Measurements from ENCODE around the gene CFAP161.

CFAP161 gene

DNA sequence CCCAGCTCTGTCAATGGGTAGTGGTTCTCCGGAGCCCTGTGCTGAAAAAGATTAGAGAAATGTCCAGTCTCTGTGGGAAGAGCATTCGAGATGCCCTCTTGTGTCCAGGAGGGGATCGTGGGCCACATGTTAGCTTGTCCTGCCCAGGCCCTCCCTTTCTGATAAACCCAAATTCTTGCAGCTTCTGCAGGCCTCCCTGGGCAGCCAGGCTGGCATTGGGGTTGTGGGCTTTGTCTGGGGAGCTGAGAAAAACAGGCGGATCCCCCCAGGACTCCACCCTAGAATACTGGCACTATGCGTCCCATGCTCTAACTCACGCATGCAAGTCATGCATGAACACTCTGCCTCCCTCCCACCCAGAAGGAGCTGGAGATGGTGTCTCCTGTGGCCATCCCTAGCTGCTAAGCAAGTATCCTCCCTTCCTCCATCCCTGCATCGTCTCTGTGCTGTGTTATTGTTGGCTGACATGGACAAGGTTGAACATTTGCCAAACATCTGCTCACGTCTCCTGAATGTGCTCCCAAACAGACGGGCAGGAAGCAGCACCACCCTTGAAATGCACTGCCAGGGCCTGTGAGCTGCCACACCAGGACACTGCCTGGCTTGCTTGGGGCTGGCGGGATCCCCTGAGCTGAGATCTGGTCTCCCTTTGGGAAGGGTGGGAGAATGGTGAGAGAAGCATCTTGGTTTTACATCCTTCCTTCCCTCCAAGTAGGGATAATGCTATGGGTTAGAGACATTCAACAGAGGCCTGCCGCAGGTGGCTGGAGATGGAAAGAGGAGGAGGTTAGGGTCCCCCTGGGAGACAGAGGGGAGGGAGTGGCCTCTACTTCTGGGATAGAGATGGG, 26.5 kb downstream of the CFAP161 start:
- no peak for DNase-seq

DNA sequence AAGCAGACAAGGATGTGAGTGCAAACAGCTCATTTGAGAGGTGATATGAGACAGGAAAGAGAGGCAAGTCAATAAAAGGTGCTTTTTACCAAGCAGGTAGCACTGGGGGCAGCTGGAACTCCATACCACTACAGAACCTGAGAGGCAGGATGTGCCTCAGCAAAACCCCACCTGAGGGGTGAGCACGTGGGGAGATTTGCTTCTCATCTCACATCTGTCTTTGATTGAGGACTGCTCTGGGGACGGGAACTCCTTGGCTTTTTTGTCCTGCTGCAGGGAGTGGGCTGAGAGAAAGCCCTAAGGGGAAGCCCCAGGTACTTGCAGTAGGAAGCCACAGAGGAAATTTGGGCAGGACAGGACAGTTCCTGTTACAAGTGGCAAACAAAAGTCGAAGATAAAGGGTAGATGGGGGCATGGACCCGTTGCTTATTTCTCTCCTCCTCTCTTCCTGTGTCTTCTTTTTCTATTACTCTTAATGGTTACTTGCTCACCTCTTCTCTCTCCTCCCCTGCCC, 27.1 kb downstream of the CFAP161 start:
- no peak for DNase-seq

DNA sequence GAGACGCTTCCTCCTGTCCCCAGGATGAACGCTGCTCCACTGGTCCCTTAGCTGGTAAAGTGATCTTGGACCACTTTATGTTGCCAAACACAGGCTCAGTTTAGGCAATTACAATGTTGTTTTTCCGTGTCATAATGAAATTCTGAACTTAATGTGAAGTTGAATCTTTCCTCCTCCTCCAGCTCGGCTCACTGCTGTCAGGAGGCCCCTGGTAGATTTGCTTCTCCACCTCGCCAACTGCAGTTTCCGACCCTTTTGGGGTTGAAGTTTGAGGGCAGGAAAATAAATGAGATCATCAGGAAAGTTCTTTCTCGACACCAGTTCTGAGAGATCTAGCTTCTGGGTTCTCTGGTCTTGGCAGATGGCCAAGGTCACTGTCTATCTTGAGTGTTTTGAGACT, 27.8 kb downstream of the CFAP161 start:
- DNase-seq: no peak

DNA sequence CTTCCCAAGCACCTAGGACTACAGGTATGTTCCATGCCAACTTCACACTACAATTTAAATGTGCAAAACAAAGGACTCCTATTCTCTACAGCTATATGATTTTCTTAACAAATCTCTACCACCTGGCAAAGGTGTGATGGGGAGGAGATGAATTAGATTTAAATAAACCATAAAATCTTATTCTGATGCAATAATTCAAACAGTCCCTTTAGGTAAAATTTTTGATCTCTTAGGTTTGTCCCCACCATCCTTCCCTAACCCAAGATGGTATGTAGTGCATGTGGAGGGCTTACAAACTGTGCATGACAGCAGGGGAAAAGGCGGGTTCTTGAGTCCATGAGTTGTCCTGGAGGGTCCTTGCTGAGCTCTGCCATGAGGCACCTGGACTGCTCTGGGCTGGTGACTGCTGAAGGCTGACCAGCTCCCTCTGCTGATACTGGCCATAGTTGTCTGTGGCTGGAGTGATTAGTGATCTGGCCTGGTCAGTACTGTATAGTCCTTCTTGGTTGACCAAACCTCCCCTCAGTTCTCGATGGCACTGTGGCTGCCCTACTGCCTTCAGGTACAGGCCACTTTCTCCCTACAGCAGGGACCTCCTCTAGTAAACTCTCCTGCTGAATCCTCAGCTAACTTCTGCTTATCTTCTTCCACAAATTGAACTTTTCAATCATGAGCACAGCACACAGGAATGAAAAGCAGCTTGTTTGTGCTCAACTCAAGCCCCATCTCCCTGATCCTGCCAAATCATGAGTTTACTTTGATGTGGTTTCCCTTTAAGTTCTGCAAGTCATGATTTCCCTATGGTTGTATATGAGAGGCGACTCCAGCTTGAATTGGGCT, 30.1 kb downstream of the CFAP161 start:
- DNase-seq: no peak

DNA sequence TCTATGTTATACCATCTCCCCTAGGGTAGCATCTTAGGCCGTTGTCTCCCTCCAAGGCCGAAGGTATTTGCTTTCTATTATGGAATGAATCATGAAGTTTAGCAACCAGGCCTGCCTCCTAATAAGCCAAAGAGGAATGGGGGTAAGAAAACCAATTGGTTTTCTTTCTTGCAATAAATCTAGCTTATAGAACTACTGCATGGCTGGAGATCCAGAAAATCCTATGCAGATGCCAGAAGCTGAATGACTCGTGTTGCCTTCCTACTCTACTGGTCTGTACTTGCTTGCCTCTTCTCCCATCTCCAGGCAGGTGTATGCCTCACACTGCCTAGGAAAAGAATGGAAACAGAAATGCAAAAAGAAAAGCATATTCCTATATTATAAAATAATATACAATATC, 31.5 kb downstream of the CFAP161 start:
- no peak for DNase-seq

DNA sequence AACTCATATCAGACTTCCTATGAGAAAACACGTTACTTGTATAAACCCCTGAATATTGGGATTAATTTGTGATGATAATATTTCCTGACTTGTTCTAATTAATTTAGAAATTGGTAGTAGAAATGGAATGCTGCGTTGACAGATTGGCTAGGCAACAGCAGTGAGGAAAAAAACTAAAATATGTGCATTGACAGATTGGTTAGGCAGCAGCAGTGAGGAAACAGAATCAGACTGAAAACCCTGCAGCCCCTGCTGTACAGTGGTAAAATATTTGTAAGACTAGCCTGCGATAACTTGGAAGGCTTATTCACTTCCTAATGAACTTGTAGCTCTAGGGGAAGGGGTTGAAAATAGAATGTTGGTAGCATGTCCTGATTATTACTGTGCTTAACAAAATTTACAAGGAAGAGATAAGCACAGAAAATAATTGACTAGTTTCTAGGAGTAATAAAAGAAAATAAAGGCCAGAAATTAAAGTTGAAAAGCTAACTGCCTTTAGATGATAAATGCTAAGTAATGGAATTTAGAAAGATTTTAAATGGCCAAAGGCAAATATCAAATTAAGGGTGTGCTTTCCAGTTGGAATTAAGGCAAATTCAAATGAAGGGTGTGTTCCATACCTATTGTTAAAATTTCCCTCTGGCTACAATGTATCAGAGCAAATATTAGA, 32.7 kb downstream of the CFAP161 start:
- no peak for DNase-seq

DNA sequence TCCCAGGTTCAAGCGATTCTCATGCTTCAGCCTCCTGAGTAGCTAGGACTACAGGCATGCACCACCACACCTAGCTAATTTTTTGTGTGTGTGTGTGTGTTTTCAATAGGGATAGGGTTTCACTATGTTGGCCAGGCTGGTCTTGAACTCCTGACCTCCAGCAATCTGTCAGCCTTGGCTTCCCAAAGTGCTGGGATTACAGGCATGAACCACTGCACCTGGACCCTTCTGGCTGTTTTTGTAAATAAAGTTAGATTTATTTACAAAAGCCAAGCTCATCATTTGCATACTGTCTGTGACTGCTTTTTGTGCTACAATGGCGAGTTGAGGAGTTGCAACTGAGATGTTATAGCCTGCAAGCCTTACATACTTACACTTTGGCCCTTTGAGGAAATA, 34.1 kb downstream of the CFAP161 start:
- DNase-seq: no peak

DNA sequence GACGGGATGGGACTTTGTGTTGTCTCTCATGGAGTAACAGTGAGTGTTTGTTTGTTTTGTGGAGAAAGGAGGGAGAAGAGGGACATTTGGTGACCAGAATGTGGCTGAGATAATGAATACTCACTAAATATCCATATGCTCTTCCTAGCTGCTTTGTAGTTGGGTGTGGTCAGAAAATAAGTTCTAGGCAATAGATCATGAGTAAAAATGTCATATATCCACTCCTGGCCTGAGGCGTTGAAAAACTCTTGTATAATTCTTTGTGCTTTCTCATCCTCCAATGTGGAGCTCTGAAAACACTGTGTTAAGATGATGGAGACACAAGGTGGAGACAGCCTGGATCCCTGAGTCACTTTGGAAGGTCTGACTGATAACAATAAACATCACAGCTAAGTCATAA, 34.6 kb downstream of the CFAP161 start:
- DNase-seq: no peak

DNA sequence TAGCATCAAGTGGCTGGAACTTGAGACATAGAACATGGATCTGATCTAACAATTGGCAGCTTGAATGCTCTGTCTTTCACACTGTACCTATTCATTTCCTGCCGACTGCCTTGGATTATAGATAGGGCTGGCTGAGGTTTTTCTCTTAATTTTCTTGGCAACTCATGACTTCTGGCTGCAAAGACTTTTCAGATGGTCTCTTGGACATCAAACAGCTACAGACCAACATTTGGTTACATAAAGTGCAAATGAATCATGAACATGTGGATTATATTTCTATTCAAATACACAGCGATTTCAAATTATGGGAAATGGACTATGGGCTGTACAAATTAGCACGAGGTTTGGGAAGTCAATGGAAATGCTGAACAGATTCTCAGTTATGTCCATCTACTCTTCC, 36.4 kb downstream of the CFAP161 start:
- DNase-seq: no peak

DNA sequence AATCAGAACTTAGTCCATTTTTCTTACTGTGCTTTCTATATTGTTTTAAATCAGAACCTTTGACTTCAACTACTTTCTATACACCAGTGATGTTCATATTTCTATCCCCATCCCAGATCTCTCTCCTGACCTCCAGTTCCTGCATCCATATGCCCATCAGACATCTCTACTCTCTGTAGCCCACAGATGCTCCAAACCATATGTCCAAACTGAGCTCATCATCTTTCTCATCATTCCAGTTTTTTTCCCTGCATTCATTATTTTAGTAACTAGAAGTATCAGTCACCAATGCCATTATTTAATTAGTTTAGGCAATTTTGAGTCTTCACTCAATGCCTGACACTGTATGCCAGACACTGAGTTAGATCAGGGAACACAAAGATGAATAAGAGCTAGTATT, 37.2 kb downstream of the CFAP161 start:
- no peak for DNase-seq

DNA sequence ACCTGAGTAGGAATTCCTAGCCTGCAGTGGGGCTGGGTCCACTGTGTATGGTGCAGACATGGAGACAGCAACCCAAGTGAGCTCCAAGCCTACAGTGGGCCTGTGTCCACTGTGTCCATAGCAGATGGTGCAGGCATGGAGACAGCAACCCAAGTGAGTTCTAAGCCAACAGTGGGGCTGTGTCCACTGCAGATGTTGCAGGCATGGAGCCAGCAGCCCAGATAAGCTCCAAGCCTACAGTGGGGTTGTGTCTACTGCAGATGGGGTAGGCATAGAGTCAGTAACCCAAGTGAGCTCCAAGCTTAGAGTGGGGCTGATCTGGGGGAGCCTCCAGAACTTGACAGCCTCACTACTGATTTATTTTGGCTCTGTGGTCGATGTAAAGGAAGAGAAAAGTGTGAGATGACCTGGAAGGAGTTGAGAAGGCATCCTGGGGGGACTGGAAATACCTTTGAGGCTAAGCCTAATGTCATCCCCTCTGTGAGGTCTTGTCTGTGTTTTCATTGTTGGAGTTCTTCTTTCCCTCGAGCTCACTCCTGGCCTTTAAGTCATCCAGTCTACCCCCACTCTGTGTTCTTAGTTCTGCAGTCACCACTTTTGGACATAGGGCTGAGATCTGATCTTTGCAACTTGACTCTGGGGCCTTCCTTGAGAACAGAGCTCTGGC, 40.2 kb downstream of the CFAP161 start:
- DNase-seq: no peak

DNA sequence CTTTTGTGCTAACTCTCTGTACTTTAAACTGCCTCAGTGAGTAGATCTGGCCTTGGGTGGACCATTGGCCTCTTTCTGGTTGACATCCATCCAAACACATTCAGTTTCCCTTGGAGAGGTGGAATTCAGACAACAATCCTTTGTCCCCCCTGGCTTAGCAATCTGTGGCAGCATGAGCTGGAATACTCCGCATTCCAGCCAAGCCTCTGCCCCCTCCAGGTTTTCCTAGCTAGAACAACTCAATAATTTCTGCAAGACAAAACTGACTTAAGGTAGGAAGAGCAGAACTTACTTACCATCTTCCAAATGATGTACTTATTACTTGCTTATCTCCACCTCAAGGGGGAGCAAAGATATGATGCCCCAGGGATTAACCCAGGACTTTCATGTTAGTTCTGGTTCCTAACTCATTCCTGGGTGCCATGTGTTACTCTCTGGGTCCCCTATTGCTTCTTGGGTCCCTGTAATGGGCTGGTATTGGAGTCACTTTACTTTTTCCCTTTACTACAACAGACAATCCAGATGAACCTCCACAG, 40.8 kb downstream of the CFAP161 start:
- DNase-seq: no peak

DNA sequence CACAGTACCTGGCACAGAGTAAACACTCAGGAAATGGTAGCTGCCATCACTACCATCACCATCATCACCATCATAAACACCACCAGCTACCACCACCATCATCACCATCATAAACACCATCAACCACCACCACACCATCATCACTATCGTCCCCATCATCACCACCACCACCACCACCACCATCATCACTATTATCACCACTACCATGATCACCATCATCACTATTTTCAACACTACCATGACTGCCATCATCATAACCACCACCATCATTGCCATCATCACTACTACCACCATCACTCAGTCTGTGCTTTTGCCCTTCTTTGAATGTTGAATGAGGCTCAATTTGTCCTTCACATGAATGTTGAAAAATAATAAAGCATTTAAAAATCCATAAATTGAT, 41.4 kb downstream of the CFAP161 start:
- DNase-seq: no peak

DNA sequence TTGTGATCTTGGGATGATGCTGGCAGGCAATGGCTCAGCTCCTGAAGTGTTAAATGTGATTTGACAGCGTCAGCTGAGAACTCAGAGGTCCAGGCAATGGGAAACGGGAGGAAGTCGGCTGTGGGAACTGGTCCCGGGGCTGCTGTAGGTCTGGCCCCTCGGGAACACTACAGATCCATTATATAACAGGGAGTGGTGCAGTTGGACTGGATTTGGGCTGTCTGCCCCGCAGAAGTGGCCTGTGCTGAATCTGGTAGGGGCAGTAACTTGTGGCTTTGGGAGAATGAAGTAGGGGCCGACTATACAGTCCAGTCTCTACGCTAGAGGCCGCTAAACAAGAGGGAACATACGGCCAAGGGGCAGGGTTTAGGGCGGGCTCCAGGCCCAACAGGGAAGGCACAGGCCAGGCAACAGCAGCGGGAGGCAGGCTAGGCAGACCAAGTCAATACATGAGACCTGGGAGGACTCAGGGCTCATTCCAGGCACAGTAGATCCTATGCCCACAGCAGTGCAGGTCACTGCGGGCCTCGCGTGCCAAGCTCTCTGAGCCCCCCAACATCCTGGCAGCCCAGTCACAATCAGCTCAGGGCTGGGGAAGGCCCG, 42.3 kb downstream of the CFAP161 start:
- no peak for DNase-seq

DNA sequence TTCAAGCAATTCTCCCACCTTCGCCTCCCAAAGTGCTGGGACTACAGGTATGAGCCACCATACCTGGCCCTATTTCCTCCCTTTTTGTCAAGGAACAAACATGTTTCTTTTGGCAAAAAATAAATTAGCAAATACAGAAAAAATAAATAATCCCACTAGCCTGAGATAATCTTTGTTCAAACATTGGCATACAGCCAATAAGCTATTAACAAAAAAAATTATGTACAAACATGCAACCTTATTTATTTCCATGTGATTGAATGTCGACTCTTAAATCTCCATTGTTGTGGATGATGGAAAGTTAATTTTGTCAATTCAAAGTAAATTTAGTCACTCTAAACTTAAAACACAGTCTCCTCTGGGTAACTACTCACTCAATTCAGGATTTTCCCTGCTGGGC, 44.3 kb downstream of the CFAP161 start:
- DNase-seq: no peak

DNA sequence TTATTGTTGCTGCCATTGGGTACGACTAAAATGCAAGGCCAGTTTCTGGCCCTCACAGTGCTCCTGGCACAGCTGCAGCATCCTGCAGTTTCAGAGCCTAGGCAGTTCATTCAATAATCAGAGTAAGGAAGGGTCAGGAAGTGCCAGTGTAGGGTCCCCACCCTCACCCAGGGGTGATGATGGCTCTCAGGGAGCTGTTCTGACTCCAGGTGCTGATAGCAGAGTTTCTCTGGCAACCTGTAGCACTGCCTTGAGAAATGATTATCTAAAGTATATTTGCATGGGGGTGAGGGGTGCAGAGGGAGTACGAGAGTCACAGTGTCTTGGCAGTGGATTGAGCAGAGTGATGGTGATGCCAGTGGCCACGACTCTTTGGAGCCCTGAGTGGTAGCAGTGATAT, 47.1 kb downstream of the CFAP161 start:
- no peak for DNase-seq

DNA sequence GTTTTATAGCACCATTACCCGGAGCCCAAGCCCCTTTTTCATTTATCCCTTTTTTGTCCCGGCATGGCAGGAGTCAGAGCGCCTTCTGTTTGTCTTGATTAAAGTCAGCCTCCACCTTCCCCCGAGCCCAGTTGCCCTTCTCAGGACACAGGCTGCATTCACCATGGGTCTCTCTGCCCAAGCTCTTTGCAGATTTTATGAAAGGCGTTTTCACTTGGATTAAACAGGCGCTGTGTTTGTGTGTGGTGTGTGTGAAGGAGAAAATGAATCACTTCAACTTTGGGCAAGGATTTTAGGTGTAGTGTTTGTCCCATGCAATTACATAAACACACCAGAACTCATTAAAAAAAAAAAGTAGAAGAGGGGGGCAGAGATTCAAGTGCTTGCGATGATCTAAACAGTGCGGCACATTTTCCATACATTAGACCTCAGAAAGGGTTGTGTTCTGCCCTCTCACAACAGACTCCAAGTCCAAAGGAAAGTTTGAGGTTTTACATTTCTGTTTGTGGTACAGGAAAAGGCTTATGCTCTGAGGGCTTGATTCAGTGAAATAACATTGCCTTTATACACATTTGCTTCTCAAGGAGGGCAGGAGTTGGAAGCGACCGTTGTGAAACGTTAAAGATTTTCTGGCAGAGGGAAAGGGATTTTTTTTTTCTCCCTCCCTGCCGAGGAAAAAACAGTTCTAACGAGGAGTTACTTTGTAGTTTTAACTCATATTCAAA, 48.1 kb downstream of the CFAP161 start:
- DNase-seq: no peak

DNA sequence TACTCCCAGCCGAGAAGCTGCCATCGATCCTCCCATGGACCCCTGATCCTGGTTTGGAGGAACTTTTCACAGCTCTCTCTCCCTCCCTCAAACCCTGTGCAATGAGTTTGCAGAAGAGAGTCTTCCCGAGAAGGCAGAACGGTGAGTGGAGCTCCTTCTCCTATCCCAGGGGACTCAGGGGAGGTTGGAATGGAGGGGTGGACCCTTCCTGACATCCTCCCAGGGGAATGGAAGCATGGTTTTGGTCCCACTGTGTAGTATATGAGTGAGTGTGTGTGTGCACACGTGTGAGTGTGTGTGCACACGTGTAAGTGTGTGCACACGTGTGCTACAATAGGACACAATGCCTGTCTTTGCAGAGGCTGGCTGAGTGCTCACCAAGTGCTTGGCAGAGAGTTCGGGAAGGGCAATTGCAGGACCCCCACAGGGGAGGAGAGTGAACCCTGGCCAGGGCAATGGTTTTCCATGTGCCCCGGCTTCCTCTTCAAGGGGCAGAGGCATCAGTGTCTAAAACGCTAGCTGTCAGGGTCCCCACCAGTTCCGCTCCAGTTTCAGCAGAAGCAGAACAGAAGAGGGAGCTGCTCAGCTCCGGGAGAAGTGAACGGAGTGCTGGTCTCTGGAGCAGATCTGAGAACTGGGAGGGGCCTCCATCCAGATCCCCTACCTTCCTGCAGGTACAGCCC, 48.8 kb downstream of the CFAP161 start:
- DNase-seq: no peak

DNA sequence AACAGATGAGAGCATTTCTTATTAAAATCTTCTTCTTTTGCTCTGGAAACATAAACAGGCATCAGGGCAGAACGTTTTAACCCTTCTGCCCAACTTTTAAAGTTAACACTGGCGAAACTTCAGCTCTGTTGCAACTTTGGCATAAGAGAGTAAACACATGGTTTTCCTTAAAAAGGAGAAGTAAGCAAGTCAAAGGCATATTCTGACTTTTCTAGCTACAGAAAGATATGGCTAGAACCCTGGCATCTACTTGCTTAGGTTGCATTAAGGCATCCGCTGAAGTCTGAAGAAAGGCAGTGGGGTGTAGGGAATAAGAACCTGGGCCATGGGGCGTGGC, 49.3 kb downstream of the CFAP161 start:
- no peak for DNase-seq

DNA sequence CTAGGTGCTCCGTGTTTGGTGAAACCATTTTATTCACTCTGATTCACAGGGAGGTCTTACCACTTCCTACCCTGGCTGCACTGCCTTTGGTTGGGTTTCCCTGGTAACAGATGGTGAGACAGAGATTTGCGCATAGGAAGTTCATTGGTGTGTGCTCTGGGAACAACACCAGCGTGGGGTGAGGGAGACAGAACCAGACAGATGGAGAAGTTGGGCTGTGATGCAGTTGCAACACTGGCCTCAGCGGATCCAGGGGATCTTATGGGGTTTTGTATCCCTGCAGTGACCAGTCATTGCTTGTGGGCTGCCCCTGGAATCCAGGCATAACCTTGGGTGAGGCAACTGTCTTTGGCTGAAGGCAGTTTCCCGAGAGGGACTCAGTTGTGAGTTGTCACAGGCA, 50.1 kb downstream of the CFAP161 start:
- DNase-seq: no peak
